HG02588 (cell line): Measurements from ENCODE around the gene KRTAP3-1.
"Not testable (repeated sequence)": the region's sequence is repeated elsewhere in the genome, so short reads cannot be mapped to it uniquely, and the experiment has no call there.

Experiments used
- ATAC-seq: cut with Tn5 transposase; IDR thresholded peaks from one replicate; pipeline ENCODE4 v1.9.1; 2021; ENCODE audit warnings: mild to moderate bottlenecking, moderate library complexity; ENCODE audit not compliant: unreplicated experiment

The KRTAP3-1 gene

DNA sequence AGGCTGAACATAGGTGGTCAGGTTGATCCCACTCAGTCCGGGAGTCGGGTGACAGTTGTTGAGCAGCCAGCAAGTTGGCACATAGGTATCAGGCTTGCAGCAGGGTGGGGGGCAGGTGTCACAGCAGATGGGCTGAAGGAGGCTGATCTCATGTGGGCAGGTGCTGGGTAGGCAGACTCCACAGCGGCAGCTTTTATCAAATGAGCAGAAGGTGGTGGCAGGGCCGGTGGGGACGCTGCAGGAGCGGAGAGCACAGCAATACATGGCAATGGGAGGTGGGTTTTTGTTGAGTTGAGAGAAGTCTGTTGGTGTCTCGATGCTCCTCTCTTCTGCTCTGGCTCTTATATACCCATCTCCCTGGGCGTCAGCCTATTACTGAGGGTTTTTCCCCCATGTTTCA is at the start of gene KRTAP3-1:
Gene KRTAP3-1 (minus strand): TSS at position 318 of the 400 bp plus-strand sequence. CDS start 54 bp downstream, at position 264.
- no peak for ATAC-seq

DNA sequence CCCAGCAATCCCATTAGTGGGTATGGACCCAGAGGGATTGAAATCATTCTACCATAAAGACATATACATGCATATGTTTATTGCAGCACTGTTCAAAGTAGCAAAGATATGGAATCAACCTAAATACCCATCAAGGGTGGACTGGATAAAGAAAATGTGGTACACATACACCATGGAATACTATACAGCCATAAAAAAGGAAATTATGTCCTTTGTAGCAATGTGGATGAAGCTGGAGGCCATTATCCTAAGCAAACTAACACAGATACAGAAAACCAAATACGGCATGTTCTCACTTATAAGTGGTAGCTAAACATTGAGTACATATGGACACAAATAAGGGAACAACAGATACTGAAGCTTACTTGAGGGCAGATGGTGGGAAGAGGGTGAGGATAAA is 48.6 kb upstream of the KRTAP3-1 start:
- no peak for ATAC-seq

DNA sequence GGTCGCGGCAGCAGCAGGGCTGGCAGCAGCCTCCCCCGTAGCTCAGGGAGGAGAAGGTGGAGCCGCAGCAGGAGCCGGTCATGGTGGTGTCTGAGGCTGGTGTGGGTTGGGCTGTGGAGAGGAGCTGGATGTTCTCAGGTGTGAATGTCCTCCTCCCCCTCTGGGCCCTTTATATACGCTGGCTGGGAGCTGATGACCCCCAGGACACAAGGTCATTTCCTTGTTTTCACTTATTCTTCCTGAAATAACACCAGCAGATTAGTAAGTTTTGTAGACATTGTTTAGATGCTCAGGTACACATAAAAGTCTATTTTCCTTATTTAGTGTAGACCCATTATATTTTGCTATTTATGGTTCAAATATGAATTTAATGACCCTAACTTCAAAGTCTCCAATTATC is 46.2 kb upstream of the KRTAP3-1 start, which contains the start of gene KRTAP2-2:
Gene KRTAP2-2 (minus strand): TSS at position 101 of the 400 bp plus-strand sequence. CDS start 19 bp downstream, at position 82.
- ATAC-seq, result not testable (repeated sequence)

DNA sequence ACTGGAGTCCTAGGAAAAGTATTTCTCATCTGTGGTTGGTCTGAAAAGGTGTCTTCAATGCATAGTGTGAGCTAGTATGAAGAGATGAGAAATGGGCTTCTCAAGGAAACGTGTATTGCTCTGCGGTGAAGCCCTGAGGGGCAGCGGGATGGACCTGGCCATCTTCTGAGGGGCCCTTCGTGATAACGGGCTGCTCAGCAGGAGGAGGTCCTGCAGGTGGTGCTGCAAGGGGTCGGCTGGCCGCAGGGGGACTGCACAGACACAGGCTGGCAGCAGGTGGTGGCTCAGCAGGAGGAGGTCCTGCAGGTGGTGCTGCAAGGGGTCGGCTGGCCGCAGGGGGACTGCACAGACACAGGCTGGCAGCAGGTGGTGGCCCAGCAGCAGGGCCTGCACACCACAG is 45.6 kb upstream of the KRTAP3-1 start:
- not testable (repeated sequence) for ATAC-seq

GRCh38 chr17:41054025-41054424 is 45.1 kb upstream of the KRTAP3-1 start:
- ATAC-seq, result no peak

DNA sequence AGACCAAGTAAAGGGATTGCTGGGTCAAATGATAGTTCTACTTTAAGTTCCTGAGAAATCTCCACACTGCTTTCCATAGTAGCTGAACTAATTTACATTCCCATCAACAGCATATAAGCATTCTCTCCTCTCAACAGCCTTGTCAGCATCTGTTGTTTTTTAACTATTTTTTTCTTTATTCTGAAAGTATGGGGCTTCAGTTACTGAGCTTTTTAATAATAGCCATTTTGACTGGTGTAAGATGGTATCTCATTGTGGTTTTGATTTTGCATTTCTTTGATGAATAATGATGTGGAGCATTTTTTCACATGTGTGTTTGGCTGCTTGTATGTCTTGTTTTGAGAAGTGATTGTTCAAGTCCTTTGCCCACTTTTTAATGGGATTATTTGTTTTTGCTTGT is 43.6 kb upstream of the KRTAP3-1 start:
- no peak for ATAC-seq

DNA sequence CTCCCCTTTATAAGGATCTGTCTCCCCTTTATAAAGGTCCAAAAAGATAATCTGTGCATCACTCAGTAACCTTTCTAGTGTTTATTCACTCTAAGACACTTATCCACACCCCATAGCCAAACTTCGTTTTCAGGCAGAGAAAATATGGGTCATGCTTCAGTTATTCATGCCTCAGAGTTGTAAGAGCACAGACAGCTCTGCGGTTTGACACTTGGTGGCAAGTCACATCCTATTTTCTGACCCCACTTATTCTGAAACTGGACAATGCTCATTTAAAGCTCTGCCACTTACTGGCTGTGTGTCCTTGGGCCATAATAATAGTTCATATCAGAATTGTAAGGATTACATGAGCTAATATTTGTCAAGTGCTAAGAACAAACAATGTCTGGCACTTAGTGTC is 40.2 kb upstream of the KRTAP3-1 start:
- ATAC-seq, result no peak

- ATAC-seq, result no peak
Observed at GRCh38 chr17:41048441-41048840, 39.5 kb upstream of the KRTAP3-1 start.

- not testable (repeated sequence) for ATAC-seq
Observed at GRCh38 chr17:41046735-41047465, 38.0 kb upstream of the KRTAP3-1 start, which contains the start of gene KRTAP2-1. Gene KRTAP2-1, minus strand, starts transcription at chr17:41047316. Its CDS starts 49 bp downstream, at chr17:41047267.

GRCh38 chr17:41042953-41043352 is 34.0 kb upstream of the KRTAP3-1 start:
- ATAC-seq, result no peak

GRCh38 chr17:41040783-41041571 is 32.0 kb upstream of the KRTAP3-1 start, which contains the start of gene KRTAP1-1:
Gene KRTAP1-1, minus strand, starts transcription at chr17:41041450. Its CDS starts 53 bp downstream, at chr17:41041397.
- not testable (repeated sequence) for ATAC-seq

DNA sequence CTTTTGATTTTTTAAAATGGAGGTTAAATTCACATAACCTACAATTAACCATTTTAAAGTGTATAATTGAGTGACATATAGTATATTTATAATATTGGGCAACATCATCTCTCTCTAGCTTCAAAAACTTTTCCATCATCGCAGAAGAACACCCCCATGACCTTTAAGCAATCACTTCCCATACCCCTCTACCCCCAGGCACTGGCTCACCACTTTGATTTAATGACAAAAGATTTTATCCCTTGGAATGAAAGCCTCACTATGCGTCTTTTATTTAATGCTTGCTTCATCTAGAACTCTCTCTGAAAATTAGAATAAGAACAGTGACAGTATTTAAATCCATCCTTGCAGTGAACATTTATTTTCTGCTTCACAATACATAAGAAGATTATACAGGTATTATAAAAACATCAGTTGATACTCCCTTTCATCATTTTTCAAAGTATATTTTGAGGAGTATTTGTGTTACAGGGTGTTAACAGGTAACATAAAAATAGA is 29.0 kb upstream of the KRTAP3-1 start:
- ATAC-seq, result no peak

- not testable (repeated sequence) for ATAC-seq
Observed at GRCh38 chr17:41034346-41034935, 25.5 kb upstream of the KRTAP3-1 start, which contains the start of gene KRTAP1-3. Gene KRTAP1-3, minus strand, starts transcription at chr17:41034874. Its CDS starts 53 bp downstream, at chr17:41034821.

GRCh38 chr17:41029633-41030245 is 20.8 kb upstream of the KRTAP3-1 start, which contains the start of gene KRTAP1-4:
Gene KRTAP1-4, minus strand, starts transcription at chr17:41030195. Its CDS starts 117 bp downstream, at chr17:41030078.
- no peak for ATAC-seq

- no peak for ATAC-seq
Observed at GRCh38 chr17:41026715-41027471, 18.0 kb upstream of the KRTAP3-1 start, which contains the start of gene KRTAP1-5. Gene KRTAP1-5, minus strand, starts transcription at chr17:41027208. Its CDS starts 53 bp downstream, at chr17:41027155.

GRCh38 chr17:41024697-41025096 is 15.8 kb upstream of the KRTAP3-1 start:
- ATAC-seq, result no peak

DNA sequence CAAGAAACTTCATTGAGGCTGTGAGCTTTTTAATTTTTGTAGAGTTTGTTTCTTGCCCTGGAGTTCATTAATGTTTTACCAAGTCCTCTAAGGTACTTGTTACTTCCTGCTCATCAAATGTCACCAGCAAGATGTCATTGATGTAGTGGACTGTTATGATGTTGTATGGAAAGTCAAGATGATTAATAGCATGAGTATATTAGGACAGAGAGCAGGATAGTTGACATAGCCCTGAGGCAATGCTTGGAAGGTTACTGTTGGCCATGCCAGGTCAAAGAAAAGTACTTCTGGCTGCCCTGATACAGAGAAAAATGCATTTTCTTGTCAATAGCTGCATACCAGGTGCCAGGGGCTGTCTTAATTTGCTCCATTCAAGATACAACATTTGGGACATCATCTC is 11.4 kb upstream of the KRTAP3-1 start:
- ATAC-seq, result no peak

DNA sequence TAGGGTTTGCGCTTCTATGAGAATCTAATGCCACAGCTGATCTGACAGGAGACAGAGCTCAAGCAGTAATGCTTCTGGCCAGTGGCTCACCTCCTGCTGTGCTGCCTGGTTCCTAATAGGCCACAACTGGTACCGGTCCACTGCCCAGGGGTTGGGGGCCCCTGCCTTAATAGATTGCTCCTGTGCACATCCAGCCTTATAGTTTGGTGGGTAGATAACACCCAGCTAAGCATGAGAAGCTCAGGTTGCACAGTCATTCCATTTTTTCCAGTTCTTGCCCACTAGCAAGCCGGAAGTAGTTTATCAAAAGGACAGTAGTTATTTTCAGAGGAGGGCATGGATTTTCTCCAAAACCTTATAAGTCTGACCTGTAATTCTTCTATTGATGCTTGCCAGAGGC is 10.5 kb upstream of the KRTAP3-1 start:
- no peak for ATAC-seq

DNA sequence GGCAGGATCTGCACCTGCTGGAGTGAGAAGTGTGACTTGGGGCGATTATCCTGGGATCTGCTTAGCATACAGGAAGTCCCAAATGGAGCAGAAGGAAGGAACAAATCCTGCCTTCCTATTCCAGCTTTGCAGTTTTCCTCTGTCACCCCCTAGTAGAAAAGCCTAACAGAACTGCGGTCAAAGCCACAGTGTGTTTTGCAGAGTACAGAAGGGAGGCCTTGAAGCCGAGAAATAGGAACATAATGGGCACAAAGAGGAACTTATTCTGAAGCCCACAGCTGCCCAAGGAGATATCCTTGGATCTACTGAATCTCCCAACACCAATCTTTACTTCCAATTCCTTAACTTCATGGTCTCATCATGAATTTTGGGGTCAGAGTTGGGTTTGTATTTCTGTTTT is 9.6 kb upstream of the KRTAP3-1 start:
- no peak for ATAC-seq
